ENCODE data around the gene SLAMF7. TPM values are rescaled to one million over a fixed set of nuclear protein-coding genes. Genes with fewer than 3 reads are reported as not detected.

The SLAMF7 gene
- total RNA-seq, 1 donor from 2014 or later, result 2.7 TPM

DNA sequence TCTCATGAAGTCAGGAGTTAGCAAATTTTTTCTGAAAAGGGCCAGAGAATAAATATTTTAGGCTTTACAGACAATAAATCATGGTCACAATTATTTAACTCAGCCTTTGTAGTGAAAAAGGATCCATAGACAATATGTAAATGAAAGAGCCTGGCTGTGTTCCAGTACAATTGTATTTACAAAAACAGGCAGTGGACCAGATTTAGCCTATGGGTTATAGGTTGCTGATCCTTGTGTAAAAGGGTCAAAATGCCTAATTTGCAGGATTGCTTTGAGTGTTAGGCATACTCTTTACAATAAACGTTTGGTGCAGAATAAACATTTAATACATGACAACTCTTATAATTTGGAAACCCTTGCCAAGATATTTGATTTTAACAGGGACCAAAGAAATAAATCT lies 6.5 kb downstream of the SLAMF7 start:
- DNase-seq (ENCODE audit: low spot score), result no peak

GRCh38 chr1:160746836-160747500 lies 7.9 kb downstream of the SLAMF7 start:
- DNase-seq (ENCODE audit: low spot score), result no peak

- DNase-seq (ENCODE audit: low spot score), result no peak
Measured at GRCh38 chr1:160747717-160748116, 8.7 kb downstream of the SLAMF7 start.

DNA sequence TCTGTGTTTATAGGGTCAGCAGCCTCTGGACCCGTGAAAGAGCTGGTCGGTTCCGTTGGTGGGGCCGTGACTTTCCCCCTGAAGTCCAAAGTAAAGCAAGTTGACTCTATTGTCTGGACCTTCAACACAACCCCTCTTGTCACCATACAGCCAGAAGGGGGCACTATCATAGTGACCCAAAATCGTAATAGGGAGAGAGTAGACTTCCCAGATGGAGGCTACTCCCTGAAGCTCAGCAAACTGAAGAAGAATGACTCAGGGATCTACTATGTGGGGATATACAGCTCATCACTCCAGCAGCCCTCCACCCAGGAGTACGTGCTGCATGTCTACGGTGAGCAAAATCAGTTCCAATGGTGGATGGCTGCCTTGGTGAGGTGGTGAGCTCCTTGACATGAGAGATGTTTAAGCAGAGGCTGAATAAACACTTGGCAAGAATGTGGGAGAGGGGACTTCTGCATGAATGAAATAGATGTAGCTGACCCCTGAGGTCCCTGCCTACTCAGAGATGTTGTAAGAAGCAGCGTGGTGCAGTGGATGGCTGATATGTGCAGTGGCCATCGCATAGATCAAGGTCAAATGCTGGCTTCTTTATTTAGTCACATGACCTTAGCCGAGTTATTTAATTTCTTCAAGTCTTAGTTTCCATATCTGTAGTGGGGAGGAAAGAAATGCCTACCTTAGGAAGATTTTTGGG lies 9.3 kb downstream of the SLAMF7 start:
- no peak for DNase-seq (ENCODE audit: low spot score)

DNA sequence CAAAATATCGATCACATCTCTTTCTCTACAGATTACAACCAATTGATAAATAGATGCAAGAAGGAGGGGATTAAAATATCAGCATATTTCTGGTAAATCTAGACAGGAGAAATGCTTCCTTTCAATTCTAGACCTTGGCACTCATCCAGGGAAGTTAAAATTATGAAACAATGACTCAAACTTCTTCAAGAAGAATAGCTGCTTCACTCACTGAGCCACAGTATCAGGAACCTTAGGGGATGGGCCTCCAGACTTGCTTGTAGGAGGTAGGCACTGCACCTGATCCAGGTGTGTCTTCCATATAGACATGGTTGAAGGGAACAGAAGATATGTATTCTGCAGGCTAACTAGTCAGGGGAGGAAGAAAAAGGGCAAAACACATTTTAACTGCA lies 9.8 kb downstream of the SLAMF7 start:
- no peak for DNase-seq (ENCODE audit: low spot score)

GRCh38 chr1:160750608-160751007 lies 11.6 kb downstream of the SLAMF7 start:
- DNase-seq (ENCODE audit: low spot score), result no peak

GRCh38 chr1:160752406-160752805 lies 13.4 kb downstream of the SLAMF7 start:
- DNase-seq (ENCODE audit: low spot score), result no peak

- DNase-seq (ENCODE audit: low spot score), result no peak
Measured at GRCh38 chr1:160752924-160753323, 13.9 kb downstream of the SLAMF7 start.

- no peak for DNase-seq (ENCODE audit: low spot score)
Measured at GRCh38 chr1:160753594-160753993, 14.5 kb downstream of the SLAMF7 start.

- no peak for DNase-seq (ENCODE audit: low spot score)
Measured at GRCh38 chr1:160755461-160755860, 16.4 kb downstream of the SLAMF7 start.

GRCh38 chr1:160755911-160756848 lies 17.1 kb downstream of the SLAMF7 start:
- DNase-seq (ENCODE audit: low spot score), result no peak

DNA sequence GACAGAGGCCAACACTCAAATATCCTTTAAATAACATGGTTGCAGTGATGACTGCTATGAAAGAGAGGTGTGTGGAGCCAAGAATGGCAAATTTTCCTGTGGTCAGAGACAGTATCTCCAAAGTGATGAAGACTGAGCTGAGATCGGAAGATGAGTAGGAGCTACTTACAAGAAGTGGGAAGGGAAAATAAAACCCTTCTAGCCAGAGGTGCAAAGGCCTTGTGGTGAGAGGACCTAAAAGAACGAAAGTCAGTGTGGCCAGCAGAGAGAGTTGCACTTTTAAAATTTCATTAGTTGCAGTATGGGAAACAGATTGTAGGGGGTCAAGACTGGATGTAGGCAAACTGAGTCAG lies 17.8 kb downstream of the SLAMF7 start:
- DNase-seq (ENCODE audit: low spot score), result no peak

DNA sequence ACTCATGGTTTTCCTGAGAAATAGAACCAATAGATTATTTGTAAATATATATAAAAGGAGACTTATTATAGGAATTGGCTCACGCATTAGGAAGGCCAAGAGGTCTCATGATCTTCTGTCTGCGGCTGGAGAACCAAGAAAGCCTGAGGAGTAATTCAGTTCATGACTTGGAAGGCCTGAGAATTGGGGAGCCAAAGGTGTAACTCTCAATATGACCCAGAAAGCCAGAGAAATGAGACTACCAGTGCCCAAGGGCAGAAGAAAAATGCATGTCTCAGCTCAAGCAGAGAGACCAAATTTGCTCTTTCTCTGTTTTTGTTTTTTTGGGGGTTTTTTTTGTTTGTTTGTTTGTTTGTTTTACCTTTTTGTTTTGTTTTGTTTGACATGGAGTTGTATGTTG lies 19.5 kb downstream of the SLAMF7 start:
- no peak for DNase-seq (ENCODE audit: low spot score)

DNA sequence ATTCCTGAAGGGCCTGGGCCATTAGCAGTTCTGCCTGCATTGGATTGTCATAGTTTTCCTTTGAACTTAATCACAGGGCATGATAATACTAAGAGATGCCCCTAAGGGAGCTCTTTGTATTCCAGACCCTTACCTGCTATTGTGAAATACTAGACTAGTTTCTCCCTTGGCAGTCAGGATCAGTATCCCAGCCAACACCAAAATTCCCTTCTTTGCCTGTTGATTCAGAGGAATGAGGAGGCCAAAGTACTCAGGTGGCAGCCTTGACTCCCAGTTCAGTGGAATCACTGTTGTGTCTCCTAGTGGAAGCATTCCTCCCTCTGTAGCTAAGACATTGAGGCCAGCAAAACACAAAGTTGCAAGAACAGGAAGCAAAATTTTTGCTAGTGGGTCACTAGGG lies 20.7 kb downstream of the SLAMF7 start:
- DNase-seq (ENCODE audit: low spot score), result no peak

GRCh38 chr1:160761046-160761445 lies 22.0 kb downstream of the SLAMF7 start:
- DNase-seq (ENCODE audit: low spot score), result no peak

- DNase-seq (ENCODE audit: low spot score), result no peak
Measured at GRCh38 chr1:160761886-160762285, 22.8 kb downstream of the SLAMF7 start.

DNA sequence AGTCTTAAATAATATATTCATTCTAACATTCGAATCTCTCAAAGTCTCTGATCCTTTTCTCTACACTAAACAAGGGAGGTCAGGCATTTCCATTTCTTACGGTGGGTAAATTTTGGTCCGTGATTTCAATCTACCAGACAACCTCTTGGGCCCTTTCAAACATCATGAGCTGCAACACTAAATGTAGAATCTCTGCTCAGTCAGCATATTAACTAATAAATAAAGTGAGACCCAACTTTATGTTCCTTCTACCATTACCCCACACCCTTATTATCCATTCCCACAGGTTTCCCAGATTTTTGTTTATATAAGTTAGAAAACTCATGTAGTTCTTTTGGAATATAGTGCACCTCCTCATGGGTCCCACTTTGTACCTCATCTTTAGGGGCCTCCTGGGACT lies 24.9 kb downstream of the SLAMF7 start:
- DNase-seq (ENCODE audit: low spot score), result no peak

- DNase-seq (ENCODE audit: low spot score), result no peak
Measured at GRCh38 chr1:160767395-160768294, 28.6 kb downstream of the SLAMF7 start.

GRCh38 chr1:160768295-160768657 lies 29.2 kb downstream of the SLAMF7 start:
- peak; percentile 63 for DNase-seq (ENCODE audit: low spot score)

DNA sequence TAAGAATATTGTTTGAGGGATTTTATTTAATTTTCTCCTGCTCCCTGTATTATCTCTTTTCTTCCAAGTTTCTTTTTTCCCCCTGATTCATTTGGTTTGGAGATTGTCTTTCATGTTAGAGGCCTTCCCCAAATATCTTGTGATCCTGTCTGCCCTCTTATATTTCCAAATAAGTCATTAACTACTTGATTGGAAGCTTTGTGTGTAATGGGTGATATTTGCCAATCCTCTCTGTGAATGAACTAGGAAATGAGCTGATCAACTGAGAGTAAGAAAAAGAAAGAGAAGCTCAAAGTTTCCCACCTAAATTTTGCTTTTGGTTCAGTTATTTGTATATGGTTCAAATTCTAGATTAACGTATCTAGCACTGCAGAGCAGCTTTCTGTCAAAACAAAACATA lies 33.3 kb downstream of the SLAMF7 start:
- DNase-seq (ENCODE audit: low spot score), result no peak

DNA sequence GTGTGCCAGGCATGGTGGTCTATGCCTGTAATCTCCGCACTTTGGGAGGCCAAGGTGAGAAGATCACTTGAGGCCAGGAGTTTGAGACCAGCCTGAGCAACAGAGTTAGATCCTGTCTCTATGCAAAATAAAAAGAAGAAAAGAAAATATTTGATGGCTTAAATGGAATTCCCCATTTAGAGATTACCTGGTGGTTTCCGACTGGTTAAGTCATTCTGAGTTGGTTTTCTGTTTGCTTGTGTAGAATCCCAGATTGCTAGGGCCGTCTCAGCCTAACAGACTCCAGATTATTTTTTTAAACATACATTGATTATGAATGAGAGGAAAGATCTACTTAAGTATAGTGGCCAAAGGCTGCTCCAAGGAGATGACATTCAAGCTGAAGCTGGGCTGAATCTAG lies 34.0 kb downstream of the SLAMF7 start:
- DNase-seq (ENCODE audit: low spot score), result no peak
